HG03095 (cell line): ENCODE data around the gene ATP8B4.

Experiments used
- ATAC-seq: cut with Tn5 transposase; IDR thresholded peaks from one replicate; pipeline ENCODE4 v1.9.1; 2021; ENCODE audit warnings: moderate library complexity; ENCODE audit not compliant: unreplicated experiment

ATP8B4 gene

DNA sequence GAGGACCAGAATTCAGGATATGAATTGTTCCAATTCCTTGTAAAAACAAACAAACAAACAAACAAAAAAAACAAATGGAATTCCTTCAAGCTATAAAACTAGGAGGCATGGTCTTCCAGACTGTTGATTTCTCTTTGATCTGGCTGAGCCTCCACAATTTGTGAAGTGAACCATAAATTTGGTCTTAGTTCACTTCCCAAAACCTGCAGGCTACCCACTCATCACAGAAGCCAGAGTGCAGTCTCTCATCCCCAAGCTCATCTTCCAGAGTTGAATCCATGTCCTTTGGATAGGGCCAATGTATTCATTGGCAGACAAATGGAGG, 294.3 kb downstream of the ATP8B4 start:
- no peak for ATAC-seq

DNA sequence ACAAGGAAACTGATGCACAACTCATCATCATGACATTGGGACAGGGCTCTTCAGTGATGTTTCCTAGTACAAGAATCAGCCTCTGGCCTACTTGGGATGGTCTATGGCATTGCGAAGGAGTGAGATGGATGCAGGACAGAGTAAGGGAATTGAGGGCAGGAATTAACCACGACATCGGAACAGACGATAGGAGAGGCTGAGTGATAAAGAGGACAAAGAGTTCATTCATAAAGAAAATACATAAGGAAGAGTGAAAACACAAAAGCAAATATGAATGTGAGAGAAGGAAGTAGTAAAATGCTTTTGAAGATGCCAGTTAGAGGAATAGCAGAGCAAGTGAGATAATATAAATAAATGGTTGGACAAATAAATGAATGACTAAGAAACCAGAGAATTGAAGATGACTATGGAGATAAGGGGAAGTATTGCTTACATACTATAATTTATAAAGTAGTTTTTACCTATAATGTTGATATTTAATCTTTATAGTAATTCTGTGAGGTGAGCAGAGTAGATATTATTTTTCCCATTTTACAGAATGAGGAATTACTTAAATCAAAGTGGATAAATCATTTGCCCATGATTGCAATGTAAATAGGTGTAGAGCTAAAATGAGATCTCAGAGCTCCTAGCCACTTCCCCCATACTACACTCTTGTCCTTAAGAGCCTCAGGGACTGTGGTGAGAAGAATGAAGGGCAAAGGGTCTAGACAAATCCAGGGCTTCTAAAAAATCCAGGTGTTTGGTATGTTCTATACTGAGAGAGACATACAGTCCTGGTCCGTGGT, 294.9 kb downstream of the ATP8B4 start:
- ATAC-seq: no peak

DNA sequence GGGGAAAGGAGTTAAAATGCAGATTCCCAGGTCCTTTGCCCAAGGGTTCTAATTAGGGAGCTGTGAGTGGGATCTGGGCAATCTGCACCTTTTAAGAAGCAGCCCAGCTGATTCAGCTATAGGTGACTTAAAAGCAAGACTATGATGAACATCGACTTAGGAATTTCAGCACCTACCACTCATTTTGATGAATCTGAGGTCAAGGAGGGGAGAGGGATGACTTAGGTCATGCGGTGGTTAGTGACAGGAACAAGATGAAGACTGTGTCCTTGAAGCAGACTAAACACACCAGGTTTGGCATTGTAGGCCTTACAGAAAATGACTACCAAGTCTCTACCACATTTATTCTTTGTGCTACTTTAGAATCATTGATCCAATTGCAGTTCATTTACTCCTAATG, 301.9 kb downstream of the ATP8B4 start:
- ATAC-seq: no peak

DNA sequence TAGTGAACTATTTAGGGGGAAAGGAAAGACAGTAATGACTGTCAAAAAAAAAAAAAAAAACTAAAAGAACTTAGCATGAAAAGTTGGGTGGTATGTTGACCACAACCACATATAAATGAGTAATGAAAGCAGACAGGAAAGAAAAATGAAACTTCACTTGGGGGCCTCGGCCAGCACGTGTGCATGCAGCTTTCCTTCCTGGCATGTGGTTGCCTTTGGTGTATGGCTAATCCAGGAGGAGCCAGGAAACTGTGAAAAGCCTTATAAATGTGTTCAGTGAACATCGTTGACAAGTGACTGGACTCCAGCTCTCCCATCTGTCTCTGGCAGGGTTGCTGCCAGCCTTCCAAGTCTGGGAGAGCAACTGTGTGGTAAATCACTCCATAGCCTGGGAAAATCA, 303.1 kb downstream of the ATP8B4 start:
- ATAC-seq: no peak

DNA sequence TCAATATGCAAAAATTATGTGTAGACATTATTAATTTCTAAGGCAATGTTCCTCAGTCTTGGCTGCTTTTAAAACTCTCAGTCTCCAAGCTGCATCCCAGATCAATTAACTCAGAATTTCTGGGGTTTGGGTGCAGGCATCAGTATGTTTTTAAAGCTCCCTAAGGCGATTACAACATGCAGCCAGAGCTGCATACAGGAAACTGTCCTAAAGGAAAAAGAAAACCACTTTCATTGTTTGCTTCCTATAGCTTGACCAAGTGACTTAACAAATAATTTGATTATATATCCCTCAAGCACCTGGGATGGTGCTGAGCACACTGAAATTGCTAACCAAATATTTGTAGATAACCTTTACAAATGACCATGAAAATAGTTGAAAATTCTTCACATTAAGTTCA, 303.5 kb downstream of the ATP8B4 start:
- ATAC-seq: no peak

DNA sequence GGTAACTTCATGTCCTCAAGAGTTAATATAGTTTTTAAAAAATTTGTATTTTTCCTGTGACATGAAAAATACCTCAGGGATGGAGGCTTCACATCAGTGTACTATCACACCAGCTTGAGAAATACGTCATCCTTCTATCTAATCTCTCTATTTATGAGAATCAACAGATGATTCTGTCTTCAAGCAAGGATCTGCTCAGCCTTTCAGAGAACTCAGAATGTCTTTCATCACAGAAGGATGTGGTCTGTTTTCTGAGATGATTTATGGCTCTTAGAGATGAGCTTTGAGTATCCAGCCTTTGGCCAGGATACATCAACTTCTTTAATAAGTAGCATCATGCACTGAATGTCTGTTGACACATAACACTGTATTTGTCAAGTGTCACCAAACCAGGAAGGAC, 304.3 kb downstream of the ATP8B4 start:
- ATAC-seq: no peak

DNA sequence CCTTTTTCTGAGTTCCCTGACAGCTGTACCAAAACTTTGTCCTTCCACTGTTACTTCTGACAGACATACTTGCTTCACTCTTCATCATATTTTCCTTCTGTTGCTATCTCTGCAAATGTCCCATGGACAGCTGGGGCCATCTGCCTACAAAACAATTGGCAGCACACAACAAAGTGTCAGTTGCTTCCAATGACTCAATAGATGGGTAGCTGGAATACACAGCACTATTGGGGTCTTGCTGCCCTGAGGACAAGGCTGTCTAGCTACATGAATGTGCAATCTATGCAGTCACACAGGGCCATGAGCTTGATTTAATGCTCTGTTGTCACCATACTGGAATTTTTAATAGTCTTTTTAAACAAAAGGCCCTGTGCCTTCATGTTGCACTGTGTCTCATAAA, 305.4 kb downstream of the ATP8B4 start:
- no peak for ATAC-seq

DNA sequence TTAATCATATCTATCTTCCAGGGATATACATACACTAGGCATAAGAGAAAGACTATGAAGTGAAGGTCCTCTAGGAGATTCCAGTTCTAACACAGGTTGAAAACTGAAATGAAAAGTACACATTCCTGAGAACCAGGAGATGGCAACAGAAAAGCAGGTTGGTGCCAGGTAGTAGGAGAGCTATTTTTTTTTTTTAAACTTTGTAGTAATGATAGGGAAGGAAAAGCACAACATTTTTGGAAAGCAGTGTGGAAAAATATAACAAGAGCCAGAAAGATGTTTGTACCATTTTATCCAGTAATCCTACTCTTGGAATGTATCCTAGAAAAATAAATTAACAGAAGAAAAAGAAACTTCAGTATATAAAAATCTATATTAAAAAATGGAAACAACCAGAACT, 308.3 kb downstream of the ATP8B4 start:
- ATAC-seq: no peak

DNA sequence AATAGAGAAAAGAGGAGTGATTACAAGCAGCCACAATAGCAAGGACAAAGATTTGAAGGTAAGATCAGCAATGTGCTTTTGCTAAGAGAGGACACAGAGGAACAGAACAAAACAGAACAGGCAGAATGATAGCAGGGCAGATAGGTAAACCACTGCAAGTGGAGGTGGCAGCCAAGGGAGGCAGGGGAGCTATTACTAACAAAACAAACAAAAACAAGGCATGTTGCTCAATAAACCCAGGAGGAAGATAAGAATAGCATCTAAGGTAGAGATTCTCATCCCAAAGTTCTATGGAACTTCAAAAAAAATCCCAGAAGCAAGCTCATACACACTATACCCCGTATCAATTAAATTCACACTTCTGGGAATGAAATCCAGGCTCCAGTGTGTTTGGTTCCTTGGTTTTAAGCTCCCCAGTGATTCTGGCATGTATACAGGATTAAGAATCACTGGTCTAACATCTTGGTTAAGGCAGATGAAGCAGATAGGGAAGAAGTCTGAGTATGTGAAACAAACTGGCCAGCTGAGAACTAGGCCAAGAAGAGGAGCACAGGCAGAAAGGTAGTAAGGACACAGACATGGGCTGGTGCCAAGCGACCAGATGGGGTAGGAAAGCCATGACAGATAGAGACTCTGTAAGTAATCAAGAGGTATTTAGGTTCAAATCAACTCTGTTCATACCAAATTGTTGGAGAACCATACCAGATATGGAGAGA, 309.0 kb downstream of the ATP8B4 start:
- no peak for ATAC-seq

DNA sequence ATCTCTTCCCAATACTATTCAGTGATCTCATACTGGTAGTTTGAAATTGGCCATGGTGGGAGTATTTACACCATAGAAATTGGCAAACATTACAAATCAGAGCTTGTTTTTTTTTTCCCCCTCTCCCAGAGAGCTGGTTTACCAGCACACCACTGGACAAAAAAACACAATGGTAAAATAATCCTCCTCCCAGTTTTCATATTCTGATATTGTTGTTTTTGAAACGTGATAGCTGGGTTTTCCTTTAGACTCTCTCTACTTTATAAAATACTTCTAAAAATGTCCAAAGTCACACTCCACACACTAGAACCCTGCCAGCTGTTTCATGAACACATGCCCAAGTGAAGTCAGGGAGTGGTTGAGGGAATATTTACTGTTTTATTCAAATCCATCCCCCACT, 310.7 kb downstream of the ATP8B4 start:
- ATAC-seq: no peak
